Body of pancreas (tissue), 4 donors: ENCODE results near the gene COL12A1.

Experiments used
- CTCF ChIP-seq, 7 experiments: fragments of 450-650 bp in 4 of 7; fragments of 200-600 bp in 3 of 7; sonication (generic) in 3 of 7; IDR thresholded peaks; one replicate each; pipeline ENCODE4 v1.5.1; 2016 to 2019; ENCODE audit warnings: antibody characterized with exemption in 7 of 7
- POLR2A ChIP-seq, 3 donors: fragments of 450-650 bp; IDR thresholded peaks; one replicate each; pipeline ENCODE4 v1.6.1; 2016; ENCODE audit warnings: antibody characterized with exemption in 3 of 3, mild to moderate bottlenecking in 2 of 3

GRCh38 chr6:75206576-75207342 lies 906 bp upstream of the COL12A1 start:
- TF ChIP-seq CTCF (IDR thresholded peaks at IDR 0.05) (no peak), POLR2A (IDR thresholded peaks at IDR 0.05) (no peak)
